Upper lobe of left lung (tissue), 6 donors: Measurements from ENCODE around the gene NYNRIN. TPM values are rescaled to one million over a fixed set of nuclear protein-coding genes. Genes with fewer than 3 reads are reported as not detected.
"Not testable (repeated sequence)": the region's sequence is repeated elsewhere in the genome, so short reads cannot be mapped to it uniquely, and the experiment has no call there.

ENCODE experiments used
- ATAC-seq, 2 donors: fragments of 200-7000 bp; cut with Tn5 transposase; one replicate each; pipeline ENCODE4 v1.9.1; 2022; ENCODE audit warnings: mild to moderate bottlenecking in 2 of 2, moderate library complexity in 2 of 2; ENCODE audit not compliant: low FRiP score in 2 of 2
- DNase-seq, 2 donors: peaks; one replicate each; pipeline ENCODE4 v3.0.0-alpha.2; 2019 to 2020
- H3K27ac ChIP-seq, 4 donors: fragments of 200-600 bp; sonication (generic); one replicate each; pipeline ENCODE4 v1.5.1; 2016 to 2019
- H3K27me3 ChIP-seq, 4 donors: fragments of 200-600 bp; sonication (generic); one replicate each; pipeline ENCODE4 v1.5.1; 2017 to 2019
- H3K36me3 ChIP-seq, 4 donors: fragments of 200-600 bp; sonication (generic); one replicate each; pipeline ENCODE4 v1.5.1; 2016 to 2019
- H3K4me1 ChIP-seq, 4 donors: fragments of 200-600 bp; sonication (generic); one replicate each; pipeline ENCODE4 v1.5.1; 2018 to 2019
- H3K4me3 ChIP-seq, 4 donors: fragments of 200-600 bp; sonication (generic); one replicate each; pipeline ENCODE4 v1.5.1; 2017 to 2019; ENCODE audit warnings: mild to moderate bottlenecking in 2 of 4, moderate library complexity in 1 of 4
- H3K9me3 ChIP-seq, 4 donors: fragments of 200-600 bp; sonication (generic); one replicate each; pipeline ENCODE4 v1.5.1; 2018 to 2019
- CTCF ChIP-seq, 6 experiments: fragments of 450-650 bp in 4 of 6; fragments of 200-600 bp in 2 of 6; sonication (generic) in 2 of 6; IDR thresholded peaks; one replicate each; pipeline ENCODE4 v1.5.1; 2016 to 2019; ENCODE audit warnings: antibody characterized with exemption in 6 of 6
- EP300 ChIP-seq, 4 donors: sonication (generic); formaldehyde crosslinking; IDR thresholded peaks; one replicate each; pipeline ENCODE4 v1.5.1; 2017; ENCODE audit warnings: antibody characterized with exemption in 4 of 4, control low read depth in 2 of 4
- POLR2A ChIP-seq, 4 donors: fragments of 450-650 bp; IDR thresholded peaks; one replicate each; pipeline ENCODE4 v1.5.1; 2016 to 2017; ENCODE audit warnings: antibody characterized with exemption in 4 of 4, mild to moderate bottlenecking in 2 of 4
- POLR2AphosphoS5 ChIP-seq, 2 donors: sonication (generic); formaldehyde crosslinking; IDR thresholded peaks; one replicate each; pipeline ENCODE4 v1.5.1; 2017; ENCODE audit warnings: antibody characterized with exemption in 2 of 2
- WGBS, 2 donors: methylation state at CpG; one replicate each; pipeline ENCODE4 v1.1.5; 2017 to 2018; 5-methylcytosine and 5-hydroxymethylcytosine counted together
- total RNA-seq, 6 donors: library from RNA; depleted of rRNA in 4 of 6; stranded (reverse); fragments of >200 nt in 4 of 6; gene quantifications; one replicate each; pipeline versions ENCODE4 v1.1.0 to v1.2.1, GENCODE V29; 2016 to 2021
- donor health status: DM: no; HTN: no; CAD: no; lungs with moderate emphysema.
- donor health status: DM: no; HTN: yes; CAD: no; lungs with severe emphysema.

NYNRIN gene
- total RNA-seq, 6 donors from 2014 or later = 5.5 to 18.7 (median 14.4) TPM

GRCh38 chr14:24369907-24370687 lies 28.7 kb upstream of the NYNRIN start:
- Histone ChIP-seq H3K27ac (no peak overlapping the region), H3K4me3 (no peak overlapping the region)

DNA sequence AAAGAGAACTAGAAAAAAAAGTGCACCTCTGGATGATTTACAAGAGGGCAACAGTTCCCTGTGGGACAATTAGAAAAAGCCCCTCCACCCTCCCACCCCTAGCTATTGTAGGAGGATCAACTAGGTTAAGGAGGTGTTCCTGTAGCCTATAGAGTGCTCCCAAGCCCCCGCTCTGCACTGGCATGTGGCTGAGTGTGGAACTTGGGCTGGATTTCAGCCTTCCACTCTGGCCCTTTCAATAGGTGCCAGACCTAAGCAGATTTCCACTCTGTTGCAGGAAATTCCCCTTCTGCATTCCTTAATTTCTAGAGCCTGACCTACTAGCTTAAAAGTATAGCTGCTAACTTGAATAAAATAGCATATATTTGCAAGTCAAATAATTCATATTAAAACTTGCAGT lies 28.1 kb upstream of the NYNRIN start:
- no peak for TF ChIP-seq EP300 (IDR thresholded peaks at IDR 0.05)
- no peak for TF ChIP-seq POLR2A (IDR thresholded peaks at IDR 0.05)
- TF ChIP-seq CTCF (IDR thresholded peaks at IDR 0.05) = no peak
- TF ChIP-seq POLR2AphosphoS5 (IDR thresholded peaks at IDR 0.05) = no peak
- WGBS, 2 donors = 61 to 86% methylated on average over 1 of the region's 1 CpG
- Histone ChIP-seq H3K27me3 (no peaks in the 10 kb centered on the region), H3K36me3 (no peaks in the 10 kb centered on the region), H3K4me3 (no peak overlapping the region), H3K4me1 (peaks cover 16 to 33% (median 25%) of the 10 kb centered on the region in 4 donors), H3K27ac (no peak overlapping the region), H3K9me3 (no peaks in the 10 kb centered on the region)
- no peak for ATAC-seq
- DNase-seq = no peak

More at GRCh38 chr14:24369907-24370687, 28.7 kb upstream of the NYNRIN start:
- 87% methylated on average over 6 to 29 of the region's 32 CpGs for WGBS, 2 donors
- peak in 1 of 2 donors; percentile 75 for DNase-seq
- TF ChIP-seq CTCF (IDR thresholded peaks at IDR 0.05) (no peak), POLR2AphosphoS5 (IDR thresholded peaks at IDR 0.05) (no peak), EP300 (IDR thresholded peaks at IDR 0.05) (no peak), POLR2A (IDR thresholded peaks at IDR 0.05) (no peak)
- no peaks in the 10 kb centered on the region for H3K36me3 ChIP-seq
- ATAC-seq = no peak
- no peaks in the 10 kb centered on the region for H3K27me3 ChIP-seq
- peaks cover 20 to 39% (median 31%) of the 10 kb centered on the region in 4 donors for H3K4me1 ChIP-seq
- no peaks in the 10 kb centered on the region for H3K9me3 ChIP-seq

DNA sequence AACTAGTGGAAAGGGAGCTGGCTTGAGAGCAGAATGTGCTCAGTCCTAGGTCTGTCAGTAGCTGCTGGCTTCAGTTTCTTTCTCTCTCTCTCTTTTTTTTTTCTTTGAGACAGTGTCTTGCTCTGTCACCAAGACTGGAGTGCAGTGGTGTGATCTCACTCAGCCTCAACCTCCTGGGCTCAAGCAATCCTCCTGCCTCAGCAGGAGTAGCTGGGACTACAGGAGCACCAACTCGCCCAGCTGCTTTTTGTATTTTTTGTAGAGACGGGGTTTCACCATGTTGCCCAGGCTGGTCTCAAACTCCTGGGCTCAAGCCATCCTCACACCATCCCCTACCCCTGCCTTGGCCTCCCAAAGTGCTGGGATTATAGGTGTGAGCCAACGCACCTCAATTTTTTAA lies 27.2 kb upstream of the NYNRIN start:
- not testable (repeated sequence) for ATAC-seq, H3K27ac ChIP-seq, H3K4me3 ChIP-seq, DNase-seq, H3K9me3 ChIP-seq, H3K27me3 ChIP-seq, H3K36me3 ChIP-seq
- 93 to 98% methylated on average over 3 of the region's 3 CpGs for WGBS, 2 donors
- peaks cover 10 to 25% (median 18%) of the 10 kb centered on the region in 4 donors for H3K4me1 ChIP-seq

GRCh38 chr14:24372701-24373416 lies 25.9 kb upstream of the NYNRIN start:
- DNase-seq (no peak), ATAC-seq (no peak)
- Histone ChIP-seq H3K36me3 (peaks cover 0 to 4% (median 0%) of the 10 kb centered on the region in 4 donors), H3K4me1 (peaks cover 4 to 16% (median 9%) of the 10 kb centered on the region in 4 donors), H3K9me3 (no peaks in the 10 kb centered on the region), H3K4me3 (no peak overlapping the region), H3K27ac (peak overlapping the region in 1 of 4 donors; percentile 40), H3K27me3 (no peaks in the 10 kb centered on the region)
- no peak for TF ChIP-seq CTCF (IDR thresholded peaks at IDR 0.05)
- TF ChIP-seq POLR2AphosphoS5 (IDR thresholded peaks at IDR 0.05) = no peak
- TF ChIP-seq POLR2A (IDR thresholded peaks at IDR 0.05) = no peak
- TF ChIP-seq EP300 (IDR thresholded peaks at IDR 0.05) = no peak
- 77 to 86% methylated on average over 10 to 12 of the region's 12 CpGs for WGBS, 2 donors

GRCh38 chr14:24376448-24377070 lies 22.2 kb upstream of the NYNRIN start:
- DNase-seq (no peak), ATAC-seq (no peak)
- no peaks in the 10 kb centered on the region for H3K27me3 ChIP-seq
- H3K36me3 ChIP-seq = peaks cover 0 to 4% (median 0%) of the 10 kb centered on the region in 4 donors
- WGBS, 2 donors = 74 to 81% methylated on average over 11 to 16 of the region's 16 CpGs
- H3K9me3 ChIP-seq = no peaks in the 10 kb centered on the region
- H3K4me1 ChIP-seq = peaks cover 0 to 7% (median 2%) of the 10 kb centered on the region in 4 donors
- H3K4me3 ChIP-seq = no peak overlapping the region
- TF ChIP-seq POLR2AphosphoS5 (IDR thresholded peaks at IDR 0.05) (no peak), EP300 (IDR thresholded peaks at IDR 0.05) (no peak), POLR2A (IDR thresholded peaks at IDR 0.05) (no peak), CTCF (IDR thresholded peaks at IDR 0.05) (no peak)
- no peak overlapping the region for H3K27ac ChIP-seq
